CD4-positive, alpha-beta T cell treated with Interferon gamma for 1 hour (primary cell): ENCODE results near the gene FBXO15.

Experiments used
- DNase-seq: peaks from one replicate; pipeline ENCODE4 v3.0.0-alpha.2; 2020

The FBXO15 gene, protein sequence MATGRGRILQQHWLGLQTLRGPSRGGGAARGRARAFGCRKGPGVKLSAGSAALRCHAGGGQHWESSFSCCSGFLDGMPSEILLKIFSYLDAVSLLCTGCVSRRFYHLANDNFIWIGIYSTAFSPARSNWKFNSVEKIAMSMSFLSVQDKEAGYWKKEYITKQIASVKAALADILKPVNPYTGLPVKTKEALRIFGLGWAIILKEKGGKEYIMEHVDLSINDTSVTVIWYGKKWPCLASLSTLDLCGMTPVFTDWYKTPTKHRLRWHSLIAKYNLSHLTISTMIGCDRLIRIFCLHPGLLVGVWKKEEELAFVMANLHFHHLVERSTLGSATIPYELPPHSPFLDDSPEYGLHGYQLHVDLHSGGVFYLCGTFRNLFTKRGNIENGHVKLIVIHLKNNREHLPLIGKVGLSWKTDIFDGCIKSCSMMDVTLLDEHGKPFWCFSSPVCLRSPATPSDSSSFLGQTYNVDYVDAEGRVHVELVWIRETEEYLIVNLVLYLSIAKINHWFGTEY

DNA sequence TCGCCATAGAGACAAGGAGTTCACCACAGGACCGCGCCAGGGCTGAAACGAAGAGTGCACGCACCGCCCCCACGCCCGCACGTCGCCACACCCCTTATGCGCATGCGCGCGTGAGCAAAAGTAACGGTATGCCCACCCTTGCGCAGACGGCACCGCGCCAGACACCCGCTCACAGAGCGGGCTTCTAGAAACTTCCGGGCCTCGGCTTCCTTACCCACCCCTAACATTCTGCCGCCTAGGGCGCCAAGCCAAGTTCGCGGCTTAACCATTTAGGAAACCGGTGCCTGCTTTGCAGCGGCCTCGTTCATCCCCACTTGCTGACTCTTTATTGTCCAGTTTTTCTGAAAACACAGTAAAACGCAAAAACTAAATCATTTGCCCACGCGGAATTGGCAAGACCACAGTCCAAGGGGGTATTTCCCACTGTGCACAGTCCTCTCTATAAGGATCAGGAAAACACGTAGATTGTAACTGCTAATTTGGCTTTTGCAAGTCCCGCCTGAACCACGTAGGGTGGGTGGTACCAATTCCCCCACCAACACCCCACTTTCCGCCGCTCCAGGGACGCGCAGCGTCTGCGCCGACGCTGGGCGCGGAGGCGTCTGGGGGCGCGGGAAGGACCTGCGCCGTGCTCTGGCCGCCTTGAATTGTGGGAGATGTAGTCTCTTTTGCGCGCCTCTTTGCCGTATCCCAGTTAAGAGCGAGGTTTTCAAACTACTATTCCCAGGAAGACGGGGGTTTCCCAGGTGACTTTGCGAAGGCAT is at the start of gene FBXO15, which contains the start of gene TIMM21:
Gene FBXO15, minus strand, starts transcription at position 56 of the 764 bp plus-strand sequence. Its CDS starts 49 bp downstream, at position 7.
Gene TIMM21, plus strand, starts transcription at position 745 of the 764 bp plus-strand sequence. CDS start 286 bp downstream, outside the sequence.
- DNase-seq, result peak; percentile 96

GRCh38 chr18:74196220-74197119 is 48.8 kb upstream of the FBXO15 start:
- peak; percentile 58 for DNase-seq

GRCh38 chr18:74194691-74195090 is 47.1 kb upstream of the FBXO15 start:
- no peak for DNase-seq

- DNase-seq, result no peak
These were observed 43.9 kb upstream of the FBXO15 start for GRCh38 chr18:74191577-74191976.

DNA sequence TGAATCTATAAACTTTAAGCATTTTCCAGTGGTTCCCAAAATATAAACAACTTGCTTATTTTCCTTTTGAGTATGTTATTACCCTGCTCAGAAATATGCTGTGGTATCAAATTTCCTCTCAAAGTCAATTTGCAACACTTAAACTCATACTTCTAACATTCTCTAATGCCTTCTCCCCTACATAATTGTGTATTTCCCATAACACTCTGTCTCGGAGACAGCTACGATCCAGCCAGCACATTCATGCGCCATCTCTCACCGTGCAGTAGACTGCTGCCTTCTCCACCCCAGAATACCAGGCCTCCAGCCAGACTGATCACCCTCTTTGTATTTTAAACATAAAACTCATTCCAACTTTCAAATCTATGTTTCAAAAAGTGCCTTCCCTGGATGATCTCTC is 42.5 kb upstream of the FBXO15 start:
- no peak for DNase-seq

DNA sequence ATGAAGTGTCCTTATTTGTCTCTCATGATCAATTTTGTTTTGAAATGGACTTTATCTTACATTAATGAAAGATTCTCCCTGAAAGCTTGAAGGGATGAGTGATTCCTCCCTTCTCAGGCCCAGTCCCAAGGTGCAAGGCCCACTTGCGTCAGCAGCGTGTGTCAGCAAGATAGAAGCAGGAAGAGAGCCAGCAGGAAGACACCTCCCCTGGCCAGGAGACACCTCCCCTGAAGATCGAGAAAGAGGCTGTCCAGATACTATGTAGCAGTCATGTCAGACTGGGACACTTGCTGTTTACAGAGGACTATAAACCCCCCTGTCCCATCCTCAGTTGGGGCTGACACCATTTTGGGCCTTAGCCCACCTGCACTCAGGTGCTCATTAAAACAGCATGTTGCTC is 39.0 kb upstream of the FBXO15 start:
- DNase-seq, result no peak

GRCh38 chr18:74185860-74186259 is 38.2 kb upstream of the FBXO15 start:
- no peak for DNase-seq

DNA sequence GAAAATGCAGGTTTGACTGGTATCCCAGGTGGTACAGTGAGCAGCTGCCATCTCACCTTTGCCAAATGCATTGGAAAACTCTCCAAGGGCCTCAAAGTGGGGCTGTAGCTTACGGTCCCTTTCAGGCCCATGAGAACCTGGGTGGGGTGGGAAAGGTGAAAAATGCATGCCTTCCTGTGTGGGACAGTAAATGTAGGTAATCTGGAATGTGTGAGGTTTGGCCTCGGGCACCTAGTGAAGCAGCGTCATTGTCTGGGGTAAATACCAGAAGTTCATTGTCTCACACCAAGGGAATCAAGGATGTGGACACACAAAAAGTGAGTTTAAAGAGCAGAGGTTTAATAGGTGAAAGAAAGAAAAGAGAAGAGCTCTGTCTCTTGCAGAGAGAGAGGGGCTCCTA is 37.2 kb upstream of the FBXO15 start:
- no peak for DNase-seq

DNA sequence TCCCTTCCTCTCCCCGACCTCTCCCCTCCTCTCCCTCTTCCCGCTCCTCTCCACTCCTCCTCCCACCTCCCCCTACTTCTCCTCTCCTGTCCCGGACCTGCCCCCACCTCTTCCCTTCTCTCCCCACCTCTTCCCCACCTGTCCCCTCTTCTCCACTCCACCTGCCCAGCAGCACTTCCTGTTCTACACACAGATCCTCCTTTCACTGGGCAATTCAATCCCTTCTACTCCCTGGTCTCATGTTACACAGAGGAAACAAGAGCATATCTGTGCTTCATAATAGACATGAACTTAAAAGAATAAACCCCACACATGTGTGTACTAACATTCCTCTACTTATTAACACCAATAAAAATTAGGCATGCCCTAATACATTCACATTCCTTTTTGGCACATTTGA is 35.5 kb upstream of the FBXO15 start:
- DNase-seq, result no peak

GRCh38 chr18:74182335-74182734 is 34.7 kb upstream of the FBXO15 start:
- DNase-seq, result no peak

- DNase-seq, result no peak
These were observed 32.1 kb upstream of the FBXO15 start for GRCh38 chr18:74179623-74180199.

- DNase-seq, result no peak
These were observed 31.2 kb upstream of the FBXO15 start for GRCh38 chr18:74178884-74179283.

GRCh38 chr18:74175658-74176057 is 28.0 kb upstream of the FBXO15 start:
- no peak for DNase-seq

DNA sequence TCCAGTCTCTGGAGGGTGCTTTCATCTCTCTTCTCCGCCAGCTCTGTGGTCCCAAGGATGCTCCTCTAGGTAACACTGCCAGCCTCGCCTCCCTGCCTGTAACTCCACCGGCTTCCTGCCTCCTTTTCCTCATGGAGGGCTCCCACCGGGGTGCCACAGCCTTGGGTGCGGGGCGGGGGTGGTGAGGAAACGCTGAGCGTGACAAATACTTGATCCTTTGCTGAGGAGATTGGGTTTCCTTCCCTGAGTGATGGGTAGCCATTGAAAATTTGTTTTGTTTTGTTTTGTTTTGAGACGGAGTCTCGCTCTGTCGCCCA is 25.8 kb upstream of the FBXO15 start:
- no peak for DNase-seq

DNA sequence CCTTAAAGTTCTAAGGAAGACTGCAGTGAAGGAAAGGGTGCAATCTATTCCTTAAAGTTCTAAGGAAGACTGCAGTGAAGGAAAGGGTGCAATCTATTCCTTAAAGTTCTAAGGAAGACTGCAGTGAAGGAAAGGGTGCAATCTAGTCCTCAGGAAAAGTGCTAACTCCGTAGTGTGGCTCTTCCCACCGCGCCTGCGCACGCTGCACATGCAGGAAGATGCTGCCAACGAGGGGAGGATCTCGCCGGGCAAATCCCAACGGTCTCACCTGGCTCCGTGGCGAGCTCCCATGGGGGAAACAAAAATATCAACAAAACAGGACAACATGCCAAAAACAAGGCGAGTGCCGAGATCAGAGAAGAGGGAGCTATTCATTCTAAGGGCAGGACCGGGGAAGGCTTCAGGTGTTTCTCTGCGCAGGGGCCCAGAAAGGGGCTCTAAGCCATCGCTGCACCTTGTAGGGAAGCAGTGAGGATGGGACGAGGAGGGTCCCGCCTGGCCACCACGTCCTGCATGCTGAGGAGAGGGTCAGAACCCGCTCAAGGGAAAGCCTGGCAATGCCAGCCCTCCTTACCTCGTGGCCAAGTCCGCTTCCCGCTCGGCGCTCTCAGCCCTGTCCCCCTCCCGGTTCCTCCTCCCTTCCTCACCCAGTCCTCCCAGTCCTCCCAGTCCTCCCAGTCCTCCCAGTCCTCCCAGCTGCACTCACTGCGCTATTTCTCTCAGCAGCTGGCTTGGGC is 25.2 kb upstream of the FBXO15 start:
- no peak for DNase-seq

DNA sequence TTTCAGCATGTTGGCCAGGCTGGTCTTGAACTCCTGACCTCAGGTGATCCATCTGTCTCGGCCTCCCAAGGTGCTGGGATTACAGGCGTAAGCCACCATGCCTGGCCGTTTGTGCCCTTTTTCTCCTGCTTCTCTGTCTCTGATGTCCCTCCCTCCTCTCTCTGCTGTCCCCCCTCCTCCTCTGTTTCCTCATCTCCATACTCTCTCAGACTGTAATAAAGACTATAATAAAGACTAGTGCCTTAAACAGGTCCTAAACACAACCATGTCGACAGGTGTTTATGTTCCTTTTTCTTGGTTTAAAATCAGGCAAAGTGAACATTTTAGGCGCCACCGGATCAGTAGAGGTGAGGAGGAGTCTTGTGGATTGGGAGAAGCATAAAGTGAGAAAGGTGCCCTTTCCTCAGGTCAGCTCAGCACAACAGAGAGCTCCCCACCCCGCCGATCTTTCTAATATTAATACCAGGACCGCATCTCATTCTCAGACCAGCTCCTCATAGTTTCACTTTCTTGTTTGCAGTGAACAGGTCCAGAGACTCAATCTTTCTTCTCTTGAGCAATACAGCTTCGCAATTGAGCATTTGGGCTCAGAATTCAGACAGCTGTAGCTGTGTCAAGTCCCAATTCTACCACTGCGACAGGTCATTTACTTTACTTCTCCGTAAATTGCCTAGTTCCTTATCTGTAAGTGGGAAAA is 24.4 kb upstream of the FBXO15 start:
- DNase-seq, result no peak

GRCh38 chr18:74166386-74166785 is 18.8 kb upstream of the FBXO15 start:
- DNase-seq, result no peak

GRCh38 chr18:74163019-74163660 is 15.5 kb upstream of the FBXO15 start:
- no peak for DNase-seq

DNA sequence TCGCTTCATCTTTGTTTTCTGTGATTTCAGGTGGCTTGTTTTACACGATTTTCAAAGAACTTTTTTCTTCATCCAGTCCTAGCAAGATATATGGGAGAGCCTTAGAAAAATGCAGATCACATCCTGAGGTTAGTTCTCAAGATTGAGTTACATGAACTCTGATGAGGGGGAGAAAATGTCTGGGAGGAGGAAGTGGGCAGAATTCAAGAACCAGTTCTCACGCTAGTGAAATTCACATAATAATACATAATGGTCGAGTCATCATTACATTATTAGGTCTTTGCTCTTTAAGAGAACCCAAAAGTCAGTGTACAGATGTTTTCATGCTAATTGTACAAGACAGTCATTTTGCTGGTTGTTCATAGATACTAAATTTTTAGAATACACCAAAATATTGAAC is 7.6 kb upstream of the FBXO15 start:
- no peak for DNase-seq

DNA sequence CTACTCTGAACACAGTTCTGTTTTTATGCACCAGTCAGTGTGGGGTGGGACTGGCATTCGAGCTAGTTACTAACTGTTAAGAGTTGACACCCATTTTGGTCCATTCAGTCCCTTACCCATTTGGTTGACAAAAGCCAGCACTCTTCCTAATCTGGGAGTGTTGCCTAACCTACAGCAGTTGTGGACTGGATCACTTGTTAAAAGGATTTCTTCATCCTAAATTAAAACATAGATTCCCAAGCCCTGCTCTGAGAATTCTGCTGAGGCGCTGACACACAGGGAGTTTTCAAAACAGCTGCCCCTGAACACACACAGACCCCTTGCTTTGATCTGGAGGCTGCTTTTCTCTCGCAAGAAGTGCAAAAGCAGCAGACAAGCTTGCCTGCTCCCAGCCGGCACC is 7.1 kb upstream of the FBXO15 start:
- DNase-seq, result no peak

GRCh38 chr18:74153793-74154192 is 6.2 kb upstream of the FBXO15 start:
- no peak for DNase-seq
